Stimulated activated CD4-positive, alpha-beta T cell treated with anti-CD3 and anti-CD28 coated beads, Interleukin-1b, Interleukin-23, amount 100 ng/mL, for 1 hour (primary cell): ENCODE data around the gene CABP2.
"Not testable (repeated sequence)": the region's sequence is repeated elsewhere in the genome, so short reads cannot be mapped to it uniquely, and the experiment has no call there.

ENCODE experiments used
- DNase-seq, 2 donors: peaks; one replicate each; pipeline ENCODE4 v3.0.0-alpha.2; 2020; ENCODE audit warnings: low read depth in 2 of 2

Gene CABP2

GRCh38 chr11:67476692-67477091, 46.6 kb downstream of the CABP2 start:
- DNase-seq = not testable (repeated sequence)

- DNase-seq = no peak
Measured at GRCh38 chr11:67472882-67473281, 50.4 kb downstream of the CABP2 start.

- DNase-seq = no peak
Measured at GRCh38 chr11:67470337-67471002, 52.8 kb downstream of the CABP2 start.

GRCh38 chr11:67469508-67469811, 53.8 kb downstream of the CABP2 start:
- no peak for DNase-seq
